ENCODE data around the gene FGFR2. TPM values are rescaled to one million over a fixed set of nuclear protein-coding genes. Genes with fewer than 3 reads are reported as not detected.
A peak's percentile ranks its signal among the peaks of the same experiment; 100 is the strongest.

FGFR2 gene
- polyA plus RNA-seq, 1 donor from 2014 or later: not detected

DNA sequence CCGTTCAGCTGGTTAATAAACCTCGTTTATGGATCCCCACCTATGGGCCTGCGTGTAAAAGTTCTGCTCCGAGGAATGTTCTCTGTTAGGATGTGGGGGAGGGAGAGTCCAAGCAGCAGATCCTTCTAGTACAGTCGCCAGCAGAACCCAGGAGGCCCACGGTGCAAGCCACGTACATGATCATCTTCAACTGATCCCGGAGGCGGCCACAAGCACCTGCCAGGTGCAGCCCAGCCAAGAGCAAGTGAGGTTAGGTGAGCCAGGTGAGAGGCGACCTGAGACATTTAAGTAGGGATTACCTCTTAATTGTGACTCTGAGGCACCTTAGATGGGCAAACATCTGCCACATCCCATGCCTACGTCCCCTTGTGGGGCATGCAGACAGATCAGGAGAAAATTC is 18.0 kb upstream of the FGFR2 start:
- no peak overlapping the region for H3K4me3 Mint-ChIP-seq
- H3K9me3 Mint-ChIP-seq: peaks cover 0 to 13% (median 1%) of the 10 kb centered on the region in 3 donors
- H3K27ac Mint-ChIP-seq: no peak overlapping the region
- H3K27me3 Mint-ChIP-seq: peaks cover 3% of the 10 kb centered on the region
- H3K4me1 Mint-ChIP-seq: no peaks in the 10 kb centered on the region
- no peaks in the 10 kb centered on the region for H3K36me3 Mint-ChIP-seq

DNA sequence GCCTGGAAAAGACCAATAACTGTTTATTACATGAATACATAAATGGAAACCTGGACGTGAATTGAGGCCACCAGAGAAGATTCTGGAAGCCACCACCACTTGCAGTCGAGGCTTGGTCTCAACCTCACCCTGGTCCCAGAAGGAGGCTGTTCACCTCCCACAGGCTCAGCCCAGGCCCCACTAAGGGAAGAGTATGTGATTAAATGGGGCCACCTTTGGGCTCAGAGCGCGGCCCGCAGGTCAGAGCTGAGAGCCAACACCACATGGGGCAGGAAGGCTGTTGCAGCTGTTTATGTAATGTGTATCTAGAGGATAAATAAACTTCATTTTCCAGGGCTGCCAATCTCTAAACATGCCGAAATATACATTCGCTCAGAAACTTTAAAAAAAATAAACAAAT is 17.6 kb upstream of the FGFR2 start:
- Mint-ChIP-seq H3K4me3 (no peak overlapping the region), H3K27ac (no peak overlapping the region), H3K4me1 (no peaks in the 10 kb centered on the region), H3K36me3 (no peaks in the 10 kb centered on the region), H3K9me3 (peaks cover 0 to 14% (median under 1%) of the 10 kb centered on the region in 3 donors), H3K27me3 (peaks cover 3% of the 10 kb centered on the region)

DNA sequence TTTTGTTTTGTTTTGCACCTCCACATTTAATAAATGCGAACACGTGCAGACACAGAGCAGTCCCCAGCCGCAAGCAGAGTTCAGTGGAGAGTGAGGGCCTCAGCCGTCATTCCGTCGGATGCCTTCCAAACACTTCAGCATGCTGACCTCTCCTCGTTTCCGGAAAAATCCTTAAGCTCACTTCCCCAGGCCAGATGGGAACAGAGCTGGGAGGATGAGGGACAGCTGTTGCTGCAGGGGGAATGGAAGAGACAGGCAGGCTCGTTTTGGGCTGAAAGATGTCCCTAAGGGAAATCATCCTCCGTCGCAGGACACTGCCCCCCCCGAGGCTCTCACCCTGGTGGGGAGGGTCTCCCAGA is 17.2 kb upstream of the FGFR2 start:
- H3K27me3 Mint-ChIP-seq: peaks cover 1% of the 10 kb centered on the region
- H3K4me1 Mint-ChIP-seq: no peaks in the 10 kb centered on the region
- H3K27ac Mint-ChIP-seq: no peak overlapping the region
- H3K36me3 Mint-ChIP-seq: no peaks in the 10 kb centered on the region
- peaks cover 0 to 14% (median 0%) of the 10 kb centered on the region in 3 donors for H3K9me3 Mint-ChIP-seq
- no peak overlapping the region for H3K4me3 Mint-ChIP-seq

DNA sequence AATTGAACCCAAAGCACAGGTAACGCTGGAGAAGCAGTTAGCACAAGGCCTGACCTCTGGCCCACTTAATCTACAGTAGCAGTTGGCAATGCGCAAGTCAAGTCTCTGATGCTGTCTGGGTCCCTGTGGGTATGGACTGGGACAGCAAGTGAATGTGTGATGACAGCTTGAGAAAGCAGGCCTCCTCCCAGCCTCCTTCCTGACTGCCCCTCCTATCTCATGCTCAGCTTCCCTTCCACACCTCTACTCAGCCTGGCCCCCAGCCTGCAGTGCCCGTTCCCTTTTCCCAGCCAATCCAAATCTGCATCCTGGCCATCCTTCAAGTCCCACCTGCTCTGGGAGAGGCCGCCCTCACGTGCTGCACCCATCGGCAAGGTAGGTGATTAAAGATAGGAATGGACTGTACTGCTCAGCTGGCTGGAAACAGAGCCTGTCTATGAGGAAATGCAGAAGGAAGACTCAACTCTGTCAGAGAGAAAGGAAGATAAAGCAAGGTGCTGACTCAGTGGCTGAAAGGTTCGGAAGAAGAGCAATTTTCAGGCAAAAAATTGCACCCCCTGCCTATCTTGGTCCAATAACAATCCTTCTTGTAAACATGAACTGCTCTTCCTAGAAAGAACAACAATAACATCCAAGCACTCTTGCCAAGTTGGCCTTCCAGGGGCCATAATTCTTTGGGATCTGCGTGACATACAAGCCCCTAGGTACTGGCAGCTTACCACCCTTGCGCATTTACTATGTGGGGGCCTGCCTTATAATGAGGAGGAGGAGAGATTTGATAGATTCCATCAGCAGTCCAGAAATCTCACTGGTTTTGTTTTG is 16.6 kb upstream of the FGFR2 start:
- Mint-ChIP-seq H3K27me3 (peaks cover 1% of the 10 kb centered on the region), H3K4me1 (no peaks in the 10 kb centered on the region), H3K27ac (peak overlapping the region in 1 of 3 donors; percentile 46), H3K9me3 (peaks cover 0 to 14% (median 0%) of the 10 kb centered on the region in 3 donors), H3K36me3 (no peaks in the 10 kb centered on the region), H3K4me3 (no peak overlapping the region)

DNA sequence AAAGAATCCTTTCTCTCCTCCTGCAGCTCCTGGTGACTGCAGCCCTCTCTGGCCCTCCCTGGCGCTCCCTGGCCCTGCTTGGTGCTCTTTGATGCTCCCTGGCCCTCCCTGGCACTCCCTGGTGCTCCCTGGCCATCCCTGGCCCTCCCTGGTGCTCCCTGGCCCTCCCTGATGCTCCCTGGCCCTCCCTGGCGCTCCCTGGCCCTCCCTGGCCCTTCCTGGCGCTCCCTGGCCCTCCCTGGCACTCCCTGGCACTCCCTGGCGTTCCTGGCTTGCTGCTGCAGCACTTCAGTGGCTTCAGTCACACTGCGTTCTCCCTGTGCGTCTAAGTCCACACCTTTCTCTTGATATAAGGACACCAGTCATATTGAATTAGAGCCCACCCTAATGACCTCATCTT is 15.2 kb upstream of the FGFR2 start:
- Mint-ChIP-seq H3K4me3 (no peak overlapping the region), H3K36me3 (no peaks in the 10 kb centered on the region), H3K27me3 (peaks cover 7% of the 10 kb centered on the region), H3K9me3 (peaks cover 0 to 12% (median 0%) of the 10 kb centered on the region in 3 donors), H3K27ac (no peak overlapping the region), H3K4me1 (peaks cover 0 to 2% (median 0%) of the 10 kb centered on the region in 3 donors)

DNA sequence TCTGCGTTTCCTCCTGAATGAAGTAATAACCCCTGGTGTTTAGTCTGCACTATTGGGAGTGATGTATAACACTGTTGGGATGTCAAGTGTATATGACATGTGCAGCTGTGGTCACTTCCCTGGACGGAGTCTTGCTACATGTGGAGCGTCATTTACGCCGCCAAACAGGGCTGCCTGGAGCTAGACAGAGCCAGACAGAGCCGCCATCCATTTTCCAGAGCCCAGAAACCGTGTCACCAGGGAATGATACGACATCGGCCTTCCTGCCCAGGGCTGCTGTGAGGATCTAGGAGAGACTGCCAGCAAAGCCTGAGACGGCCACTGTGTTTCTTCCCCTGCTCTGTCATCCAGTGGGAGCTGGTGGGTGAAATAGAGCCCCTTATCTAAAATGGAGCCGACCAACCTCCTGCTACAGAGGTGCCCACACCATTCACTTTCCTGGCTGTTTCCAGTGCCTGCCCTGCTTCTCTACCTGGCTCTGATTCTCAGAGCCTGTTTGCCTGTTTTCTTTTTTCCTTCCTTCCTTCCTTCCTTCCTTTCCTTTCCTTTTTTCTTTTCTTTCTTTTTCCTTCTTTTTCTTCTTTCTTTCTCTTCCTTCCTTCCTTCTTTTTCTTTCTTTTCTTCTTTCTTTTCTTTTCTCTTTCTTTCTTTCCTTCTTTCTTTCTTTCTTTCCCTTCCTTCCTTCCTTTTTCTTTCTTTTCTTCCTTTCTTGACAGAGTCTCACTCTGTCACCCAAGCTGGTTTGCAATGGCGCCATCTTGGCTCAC is 13.3 kb upstream of the FGFR2 start:
- H3K27ac Mint-ChIP-seq: no peak overlapping the region
- H3K9me3 Mint-ChIP-seq: peaks cover 0 to 9% (median 1%) of the 10 kb centered on the region in 3 donors
- H3K4me1 Mint-ChIP-seq: peaks cover 0 to 2% (median 0%) of the 10 kb centered on the region in 3 donors
- no peak overlapping the region for H3K4me3 Mint-ChIP-seq
- H3K36me3 Mint-ChIP-seq: no peaks in the 10 kb centered on the region
- H3K27me3 Mint-ChIP-seq: peaks cover 11% of the 10 kb centered on the region

DNA sequence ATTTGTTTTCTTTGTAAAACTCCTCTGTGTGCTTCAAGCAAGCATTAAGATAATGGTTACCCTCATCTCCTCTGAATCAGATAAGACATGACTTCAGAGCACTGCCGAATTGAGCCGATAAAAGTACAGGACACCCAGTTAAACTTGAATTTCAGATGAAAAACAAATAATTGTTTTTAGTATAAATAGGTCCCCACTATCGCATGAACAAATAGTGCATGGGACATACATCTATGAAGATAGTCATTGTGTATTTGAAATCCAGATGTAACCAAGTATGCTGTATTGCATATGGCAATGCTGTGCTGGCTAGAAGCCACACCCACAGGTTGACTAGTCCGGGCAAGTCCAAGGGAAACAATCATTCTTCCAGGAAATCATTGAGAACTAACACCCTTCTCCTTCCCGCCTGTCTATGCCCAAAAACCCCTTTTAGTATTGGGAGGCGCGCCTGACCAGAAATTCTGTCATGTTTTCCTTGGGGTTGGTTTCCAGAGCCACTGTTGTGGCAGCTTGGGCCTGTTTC is 12.6 kb upstream of the FGFR2 start:
- H3K9me3 Mint-ChIP-seq: peaks cover 0 to 9% (median 1%) of the 10 kb centered on the region in 3 donors
- H3K4me1 Mint-ChIP-seq: peaks cover 0 to 2% (median 0%) of the 10 kb centered on the region in 3 donors
- no peaks in the 10 kb centered on the region for H3K36me3 Mint-ChIP-seq
- H3K4me3 Mint-ChIP-seq: no peak overlapping the region
- H3K27ac Mint-ChIP-seq: no peak overlapping the region
- H3K27me3 Mint-ChIP-seq: peaks cover 13% of the 10 kb centered on the region

DNA sequence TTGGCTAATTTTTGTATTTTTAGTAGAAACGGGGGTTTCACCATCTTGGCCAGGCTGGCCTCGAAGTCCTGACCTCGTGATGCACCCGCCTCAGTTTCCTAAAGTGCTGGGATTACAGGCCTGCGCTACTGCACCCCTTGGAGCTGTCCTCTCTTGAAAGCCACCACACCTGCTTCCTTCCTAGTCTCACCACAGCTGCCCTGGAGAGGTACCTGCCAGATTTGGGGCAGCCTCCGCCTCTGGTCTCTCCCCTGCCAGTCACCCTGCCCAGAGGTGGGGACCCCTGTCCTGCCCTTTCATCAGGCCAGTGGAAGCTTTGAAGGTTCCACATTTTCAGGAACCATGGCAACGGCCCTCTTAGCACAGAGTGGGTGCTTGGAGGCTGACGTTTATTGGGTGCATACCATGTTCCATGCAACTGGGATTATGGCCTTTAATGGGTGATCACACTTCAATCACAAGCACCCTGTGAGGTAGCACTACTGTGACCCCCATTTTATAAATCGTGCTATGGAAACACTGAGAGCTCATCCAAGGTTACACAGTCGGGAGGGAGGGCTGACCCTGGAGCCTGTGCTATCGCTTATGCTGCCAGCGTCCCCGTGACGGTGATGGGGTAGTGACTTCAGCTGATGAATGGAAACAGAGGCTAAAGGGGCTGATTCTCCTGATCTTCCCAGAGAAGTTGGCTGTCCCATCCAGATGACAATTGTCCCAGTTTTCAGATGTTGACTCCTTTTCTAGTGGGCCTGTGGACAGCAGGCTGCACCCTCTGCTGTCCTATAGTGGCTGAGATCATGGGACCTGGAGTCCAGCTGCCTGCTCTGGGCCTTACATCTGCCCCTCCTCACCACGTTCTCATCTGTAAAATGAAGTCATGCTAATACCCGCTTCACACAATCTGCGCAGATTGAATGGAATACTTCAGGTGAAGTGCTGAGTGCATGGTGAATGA is 11.5 kb upstream of the FGFR2 start:
- Mint-ChIP-seq H3K4me3 (peak overlapping the region in 1 of 4 donors; percentile 58), H3K27me3 (peaks cover 14% of the 10 kb centered on the region), H3K4me1 (peaks cover 0 to 2% (median 0%) of the 10 kb centered on the region in 3 donors), H3K27ac (peak overlapping the region in 1 of 3 donors; percentile 57), H3K9me3 (peaks cover 0 to 9% (median 1%) of the 10 kb centered on the region in 3 donors), H3K36me3 (no peaks in the 10 kb centered on the region)

DNA sequence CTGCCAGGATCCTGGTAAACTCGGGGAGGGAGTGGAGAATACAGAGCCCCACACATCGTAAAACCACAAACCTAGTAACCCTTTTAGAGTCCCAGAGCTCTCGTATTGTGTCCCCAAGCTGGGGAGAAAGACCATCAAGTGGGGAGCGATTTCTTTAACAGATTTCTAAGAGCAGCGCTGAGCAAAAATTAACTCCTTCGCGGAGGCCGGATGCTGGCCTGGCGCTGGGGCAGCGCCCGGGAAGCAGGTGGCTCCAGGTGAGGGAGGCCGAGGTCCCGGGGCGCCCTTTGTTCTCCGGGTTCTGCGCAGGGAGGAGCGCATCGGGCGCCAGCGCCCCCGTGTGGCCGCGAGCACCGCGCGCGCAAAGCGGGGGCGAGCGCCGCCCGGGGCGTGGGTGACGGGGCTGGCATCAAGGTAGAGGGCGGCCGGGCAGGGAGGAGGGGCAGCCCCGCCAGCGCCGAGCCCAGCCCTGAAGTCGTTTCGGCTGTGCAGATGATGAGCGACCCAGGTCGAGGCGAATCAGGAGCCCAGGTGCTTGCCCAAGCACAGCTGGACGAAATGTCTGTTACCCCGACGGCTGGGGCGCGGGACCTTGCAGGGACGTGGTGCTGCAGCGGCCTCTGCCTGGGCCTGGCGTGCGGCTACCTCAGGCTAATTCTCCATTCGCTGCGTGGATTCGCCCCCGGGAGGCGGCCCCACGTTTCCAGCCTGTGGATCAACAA is 10.4 kb upstream of the FGFR2 start:
- Mint-ChIP-seq H3K27ac (peak overlapping the region in 1 of 3 donors; percentile 57), H3K4me3 (peak overlapping the region in 1 of 4 donors; percentile 52), H3K36me3 (no peaks in the 10 kb centered on the region), H3K9me3 (peaks cover 0 to 9% (median 1%) of the 10 kb centered on the region in 3 donors), H3K4me1 (peaks cover 0 to 2% (median 0%) of the 10 kb centered on the region in 3 donors), H3K27me3 (peaks cover 14% of the 10 kb centered on the region)

DNA sequence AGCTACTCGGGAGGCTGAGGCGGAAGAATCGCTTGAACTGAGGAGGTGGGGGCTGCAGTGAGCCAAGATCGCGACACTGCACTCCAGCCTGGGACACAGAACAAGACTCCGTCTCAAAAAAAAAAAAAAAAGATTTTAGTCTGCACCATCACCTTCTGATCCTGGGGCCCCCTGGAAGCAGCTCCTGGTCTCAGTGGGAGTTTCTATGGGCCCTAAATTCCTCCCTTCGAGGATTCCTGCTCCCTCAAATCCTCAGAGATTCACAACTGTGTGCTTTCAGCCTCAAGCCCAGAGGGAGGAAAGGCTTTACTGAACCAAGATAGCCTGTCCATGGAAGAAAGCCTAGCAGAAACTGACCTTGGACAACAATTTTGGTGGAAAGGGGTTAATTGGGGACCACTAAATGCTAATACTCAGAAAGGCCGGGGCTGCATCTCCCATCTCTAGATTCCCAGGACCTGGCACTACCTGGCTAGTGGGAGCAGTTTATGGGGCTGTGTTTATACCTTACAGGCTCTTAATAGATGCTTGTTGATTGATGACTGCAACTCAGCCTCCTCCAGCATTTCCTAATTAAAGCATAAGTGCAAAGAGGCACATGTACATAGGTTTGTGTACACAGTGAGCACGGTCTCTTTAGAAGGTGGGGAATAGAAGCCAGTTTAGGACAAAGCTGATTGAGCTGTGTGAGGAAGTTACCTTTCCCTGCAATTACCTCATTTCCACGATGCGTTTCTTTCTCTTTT is 9.2 kb upstream of the FGFR2 start:
- Mint-ChIP-seq H3K4me1 (peaks cover 0 to 2% (median 0%) of the 10 kb centered on the region in 3 donors), H3K9me3 (peaks cover 0 to 6% (median 1%) of the 10 kb centered on the region in 3 donors), H3K4me3 (no peak overlapping the region), H3K27ac (no peak overlapping the region), H3K27me3 (peaks cover 14% of the 10 kb centered on the region), H3K36me3 (no peaks in the 10 kb centered on the region)

DNA sequence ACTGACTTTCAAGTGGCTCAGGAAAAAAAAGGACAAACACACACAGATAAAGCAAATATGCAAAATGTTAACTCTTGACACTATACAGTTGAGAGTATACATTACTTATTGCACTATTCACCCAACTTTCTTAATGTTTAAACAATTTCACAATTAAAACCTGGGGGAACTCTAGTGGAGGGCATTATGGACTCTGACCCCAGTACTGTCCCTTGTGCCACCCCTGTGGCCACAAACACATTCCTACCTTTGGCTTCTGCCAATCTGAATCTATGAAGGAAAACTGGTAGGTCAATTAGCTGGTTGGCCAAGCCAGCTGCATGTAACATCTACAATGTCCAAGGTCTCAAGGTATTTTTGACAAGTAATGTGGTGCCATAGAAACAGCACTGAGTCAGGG is 7.5 kb upstream of the FGFR2 start:
- peaks cover 0 to 3% (median 1%) of the 10 kb centered on the region in 3 donors for H3K9me3 Mint-ChIP-seq
- H3K27me3 Mint-ChIP-seq: peaks cover 22% of the 10 kb centered on the region
- H3K4me1 Mint-ChIP-seq: peaks cover 0 to 2% (median 0%) of the 10 kb centered on the region in 3 donors
- no peaks in the 10 kb centered on the region for H3K36me3 Mint-ChIP-seq
- no peak overlapping the region for H3K27ac Mint-ChIP-seq
- no peak overlapping the region for H3K4me3 Mint-ChIP-seq

DNA sequence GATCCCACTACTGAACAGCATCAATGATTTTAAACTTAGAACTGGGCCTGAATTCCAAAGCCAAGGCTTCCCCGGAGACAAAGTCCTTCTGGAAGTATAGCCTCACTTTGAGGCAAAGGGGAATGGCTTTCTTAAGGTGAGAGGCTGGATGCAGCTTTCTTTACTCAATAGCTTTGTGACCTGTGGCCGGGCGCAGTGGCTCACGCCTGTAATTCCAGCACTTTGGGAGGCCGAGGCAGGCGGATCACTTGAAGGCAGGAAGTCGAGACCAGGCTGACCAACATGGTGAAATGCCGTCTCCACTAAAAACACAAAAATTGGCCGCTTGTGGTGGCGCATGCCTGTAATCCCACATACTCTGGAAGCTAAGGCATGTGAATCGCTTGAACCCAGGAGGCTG is 3.2 kb upstream of the FGFR2 start:
- Mint-ChIP-seq H3K27me3 (peaks cover 27% of the 10 kb centered on the region), H3K4me1 (peaks cover 0 to 5% (median 2%) of the 10 kb centered on the region in 3 donors), H3K4me3 (no peak overlapping the region), H3K9me3 (no peaks in the 10 kb centered on the region), H3K36me3 (no peaks in the 10 kb centered on the region), H3K27ac (no peak overlapping the region)

DNA sequence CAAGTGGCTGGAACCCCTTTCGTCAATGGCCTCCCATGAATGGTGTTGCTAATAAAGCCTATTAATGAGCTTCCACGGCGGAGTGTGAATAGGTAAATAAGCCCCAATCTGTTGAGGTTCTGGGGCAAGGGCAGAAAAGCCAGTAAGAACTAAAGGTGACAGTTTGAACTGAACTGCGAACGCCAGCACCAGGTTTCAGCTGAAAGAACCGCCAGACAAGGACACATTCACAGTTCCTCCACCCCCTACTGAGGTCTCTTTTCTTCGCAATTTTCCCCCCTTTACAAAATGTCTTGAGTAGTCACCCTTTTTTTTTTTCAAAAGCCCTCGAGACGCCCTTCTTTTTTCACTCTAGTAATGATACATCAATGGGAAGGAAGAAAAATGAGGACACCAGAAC is 2.4 kb upstream of the FGFR2 start:
- Mint-ChIP-seq H3K4me1 (peaks cover 0 to 5% (median 2%) of the 10 kb centered on the region in 3 donors), H3K27me3 (peaks cover 32% of the 10 kb centered on the region), H3K9me3 (no peaks in the 10 kb centered on the region), H3K4me3 (no peak overlapping the region), H3K27ac (no peak overlapping the region), H3K36me3 (no peaks in the 10 kb centered on the region)
